Caki2 (cell line): ENCODE data around the gene ZNF414. TPM values are rescaled to one million over a fixed set of nuclear protein-coding genes. Genes with fewer than 3 reads are reported as not detected.
"Not testable (repeated sequence)": the region's sequence is repeated elsewhere in the genome, so short reads cannot be mapped to it uniquely, and the experiment has no call there.

Experiments
- DNase-seq: peaks from one replicate; pipeline ENCODE4 v3.0.0-alpha.2; 2015; ENCODE audit warnings: low read depth
- in situ Hi-C: cut with HindIII; loops from 2 replicates; pipeline ENCODE4 v1.10.0; 2016; ENCODE audit warnings: low sequenced_read_pairs, low pct_unique_long_range_greater_than_20kb, mixed read lengths
- total RNA-seq: library from RNA; depleted of rRNA; stranded (reverse); fragments of >200 nt; shearing (Covaris generic); gene quantifications from 2 replicates; pipeline ENCODE4 v1.2.3, GENCODE V29; 2014; ENCODE audit warnings: low replicate concordance; rRNA removed

ZNF414 gene, protein sequence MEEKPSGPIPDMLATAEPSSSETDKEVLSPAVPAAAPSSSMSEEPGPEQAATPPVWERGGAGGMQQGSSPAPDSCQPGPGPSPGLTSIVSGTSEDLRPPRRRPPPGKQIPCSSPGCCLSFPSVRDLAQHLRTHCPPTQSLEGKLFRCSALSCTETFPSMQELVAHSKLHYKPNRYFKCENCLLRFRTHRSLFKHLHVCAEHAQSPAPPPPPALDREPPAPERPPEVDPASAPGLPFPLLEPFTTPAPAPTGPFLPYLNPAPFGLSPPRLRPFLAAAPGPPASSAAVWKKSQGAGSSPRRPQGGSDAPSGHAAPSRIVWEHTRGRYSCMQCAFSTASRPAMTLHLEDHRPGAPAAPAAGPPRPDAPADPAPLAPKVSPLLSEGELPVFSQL
- total RNA-seq: 0.81 TPM in 1 of 2 replicates, not detected in the other

DNA sequence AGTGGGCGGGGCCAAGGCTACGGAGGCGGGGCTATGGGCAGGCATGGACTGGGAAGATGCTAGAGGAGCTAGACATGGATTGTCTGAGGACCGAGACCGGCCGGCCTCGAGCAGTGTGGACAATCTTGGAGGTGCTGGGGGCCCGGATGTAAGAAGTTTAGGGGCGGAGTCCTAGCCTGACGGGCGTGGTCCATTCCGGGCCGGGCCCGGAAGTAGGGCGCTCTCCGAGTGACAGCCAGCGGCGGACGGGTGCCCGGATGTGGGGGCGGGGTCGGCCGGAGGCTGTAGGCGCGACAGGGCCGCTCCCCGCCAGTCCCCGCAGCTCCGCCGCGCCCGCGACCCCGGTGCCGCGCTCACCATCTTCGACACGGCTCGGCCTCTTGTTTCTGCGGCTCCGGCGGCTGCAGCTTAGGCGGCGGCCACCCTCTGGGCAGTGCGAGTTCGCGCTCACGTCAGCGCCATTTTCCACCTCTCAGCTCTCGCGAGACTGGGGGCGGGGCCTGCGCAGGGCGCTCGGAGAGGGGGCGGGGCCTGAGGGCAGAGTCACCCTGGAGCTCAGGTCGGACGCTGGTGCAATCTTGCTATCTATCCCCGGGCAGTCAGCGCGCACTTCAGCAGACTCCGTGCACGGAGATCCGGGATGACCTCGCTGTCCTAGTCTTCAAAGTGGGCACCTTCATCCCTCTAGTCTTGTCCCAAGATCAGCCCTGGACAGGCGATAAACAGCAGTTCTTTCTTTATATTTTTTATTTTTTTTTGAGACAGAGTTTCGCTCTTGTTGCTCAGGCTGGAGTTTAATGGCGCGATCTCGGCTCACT lies at the start of gene ZNF414:
Gene ZNF414 (minus strand): TSS at position 481 of the 818 bp plus-strand sequence. CDS start 121 bp downstream, at position 360.
- in situ Hi-C loops: no loop called here
- peak; percentile 91 for DNase-seq

DNA sequence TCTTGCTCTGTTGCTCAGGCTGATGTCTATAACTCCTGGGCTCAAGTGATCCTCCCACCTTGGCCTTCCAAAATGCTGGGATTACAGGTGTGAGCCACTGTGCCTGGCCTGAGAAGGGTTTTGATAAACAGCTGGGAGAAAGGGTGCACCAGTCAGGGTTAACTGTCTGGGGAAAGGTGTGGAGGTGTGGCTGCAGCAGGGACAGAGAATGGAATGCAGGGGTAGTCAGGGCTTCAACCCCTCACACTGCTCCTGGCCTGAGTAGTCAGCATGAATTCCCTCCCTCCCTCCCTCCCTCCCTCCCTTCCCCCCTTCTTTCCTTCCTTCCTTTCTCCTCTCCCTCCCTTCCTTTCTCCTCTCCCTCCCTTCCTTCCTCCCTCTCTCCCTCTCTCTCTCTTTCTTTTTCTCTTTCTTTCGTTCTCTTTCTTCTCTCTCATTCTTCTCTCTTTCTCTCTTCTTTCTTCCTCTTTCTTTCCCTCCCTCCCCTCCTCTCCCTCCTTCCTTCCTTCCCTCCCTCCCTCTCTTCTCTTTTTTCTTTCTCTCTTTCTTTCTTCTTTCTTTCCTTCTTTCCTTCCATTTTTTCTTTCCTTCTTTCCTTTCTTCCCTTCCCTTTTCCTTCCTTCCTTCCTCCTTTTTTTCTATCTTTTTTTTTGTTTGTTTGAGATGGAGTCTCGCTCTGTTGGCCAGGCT lies 47.3 kb upstream of the ZNF414 start:
- in situ Hi-C loops: no loop called here
- peak; percentile 18 for DNase-seq

GRCh38 chr19:8558325-8558724 lies 44.4 kb upstream of the ZNF414 start:
- no peak for DNase-seq
- in situ Hi-C loops: no loop called here

DNA sequence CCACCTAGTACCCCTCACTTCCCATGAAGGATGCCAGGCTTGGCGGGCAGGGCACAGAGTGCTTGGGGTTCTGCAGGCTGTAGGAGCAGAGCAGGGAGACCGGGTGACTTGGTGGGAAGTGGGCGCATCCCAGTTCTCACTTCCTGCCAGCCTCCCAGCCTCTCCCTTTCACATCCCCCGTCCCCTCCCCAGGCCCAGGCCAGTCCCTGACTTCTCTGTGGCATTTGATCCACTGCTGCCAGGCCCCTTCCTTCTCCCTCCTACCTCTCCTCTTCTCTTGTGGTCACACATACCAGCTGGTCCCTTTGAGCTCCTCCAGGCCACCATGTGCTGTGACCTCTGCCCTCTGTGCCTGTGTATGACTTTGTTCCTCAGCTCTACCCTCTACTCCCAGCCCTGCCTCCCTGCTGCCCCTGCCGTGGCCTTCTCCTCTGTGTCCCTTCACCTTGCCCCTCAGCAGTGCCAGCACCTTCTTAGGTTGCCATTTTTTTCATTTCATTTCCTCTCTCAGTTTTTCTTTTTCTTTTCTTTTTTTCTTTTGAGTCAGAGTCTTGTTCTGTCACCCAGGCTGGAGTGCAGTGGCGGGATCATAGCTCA lies 43.8 kb upstream of the ZNF414 start:
- no peak for DNase-seq
- in situ Hi-C loops: no loop called here

DNA sequence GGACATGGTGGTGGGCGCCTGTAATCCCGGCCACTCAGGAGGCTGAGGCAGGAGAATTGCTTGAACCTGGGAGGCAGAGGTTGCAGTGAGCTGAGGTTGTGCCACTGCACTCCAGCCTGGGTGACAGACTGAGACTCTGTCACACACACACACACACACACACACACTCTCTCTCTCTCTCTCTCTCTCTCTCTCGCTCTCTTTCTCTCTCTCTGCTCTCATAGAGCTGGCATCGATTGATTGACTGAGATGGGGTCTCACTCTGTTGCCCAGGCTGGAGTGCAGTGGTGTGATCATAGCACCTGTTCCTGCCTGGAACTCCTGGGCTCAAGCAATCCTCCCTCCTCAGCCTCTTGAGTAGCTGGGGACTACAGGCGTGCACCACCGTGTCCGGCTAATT lies 39.8 kb upstream of the ZNF414 start:
- in situ Hi-C loops, DNase-seq: not testable (repeated sequence)

- DNase-seq: no peak
- in situ Hi-C loops: no loop called here
These were observed 38.8 kb upstream of the ZNF414 start for GRCh38 chr19:8552810-8553209.

DNA sequence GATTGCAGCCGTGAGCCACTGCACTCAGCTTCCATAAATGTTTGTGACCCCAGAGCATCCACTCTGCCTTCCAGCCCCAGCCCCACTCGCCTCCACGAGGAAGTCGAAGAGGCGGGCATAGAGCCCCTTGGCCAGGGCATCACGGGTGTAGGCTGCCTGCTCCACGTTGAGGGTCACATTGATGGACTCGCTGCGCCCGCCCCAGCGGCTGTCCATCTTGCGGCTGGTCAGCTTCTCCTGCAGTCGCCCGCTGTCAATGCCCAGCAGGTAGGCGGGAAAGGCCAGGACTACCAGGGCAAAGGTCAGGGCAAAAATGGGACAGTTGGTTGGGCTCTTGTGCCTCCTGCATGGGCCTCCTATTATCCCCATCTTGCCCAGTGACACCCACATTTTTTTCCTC lies 36.1 kb upstream of the ZNF414 start:
- DNase-seq: no peak
- in situ Hi-C loops: no loop called here

DNA sequence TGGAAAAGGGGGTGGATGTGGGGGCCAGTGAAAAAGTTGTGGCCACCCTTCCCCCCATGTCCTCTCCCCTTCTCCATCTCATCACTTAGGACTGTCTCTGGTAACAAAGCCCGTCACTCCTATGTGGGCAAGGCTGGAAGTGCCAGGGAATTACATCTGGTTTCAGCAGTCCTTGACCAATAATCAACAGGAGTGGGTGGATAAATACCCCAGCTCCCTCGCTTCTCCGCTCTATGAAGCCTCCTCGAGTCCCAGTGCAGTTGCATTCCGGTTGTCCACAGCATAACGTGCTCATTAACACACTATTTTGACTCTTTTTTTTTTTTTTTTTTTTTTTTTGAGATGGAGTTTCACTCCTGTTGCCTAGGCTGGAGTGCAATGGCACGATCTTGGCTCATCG lies 31.8 kb upstream of the ZNF414 start:
- in situ Hi-C loops: no loop called here
- no peak for DNase-seq

DNA sequence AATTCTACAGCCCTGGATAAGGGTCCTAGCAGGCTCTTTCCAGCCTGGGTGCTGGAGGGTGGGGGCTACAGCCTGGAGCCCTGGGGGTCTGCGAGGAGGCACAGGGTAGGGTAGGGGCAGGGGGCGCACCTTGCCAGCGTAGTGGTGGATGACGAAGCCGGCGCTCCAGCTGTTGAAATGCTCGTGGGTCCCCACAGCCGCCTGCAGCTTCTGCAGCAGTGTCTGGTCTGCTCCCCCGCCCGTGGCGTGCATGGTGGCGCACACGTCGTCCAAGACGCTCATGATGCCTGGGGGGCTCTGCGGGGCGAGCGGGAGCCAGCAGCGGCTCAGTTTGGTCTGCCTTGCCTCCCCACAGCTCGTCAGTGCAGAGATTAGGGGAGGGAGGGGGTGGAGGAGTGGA lies 30.2 kb upstream of the ZNF414 start:
- no peak for DNase-seq
- in situ Hi-C loops: no loop called here

DNA sequence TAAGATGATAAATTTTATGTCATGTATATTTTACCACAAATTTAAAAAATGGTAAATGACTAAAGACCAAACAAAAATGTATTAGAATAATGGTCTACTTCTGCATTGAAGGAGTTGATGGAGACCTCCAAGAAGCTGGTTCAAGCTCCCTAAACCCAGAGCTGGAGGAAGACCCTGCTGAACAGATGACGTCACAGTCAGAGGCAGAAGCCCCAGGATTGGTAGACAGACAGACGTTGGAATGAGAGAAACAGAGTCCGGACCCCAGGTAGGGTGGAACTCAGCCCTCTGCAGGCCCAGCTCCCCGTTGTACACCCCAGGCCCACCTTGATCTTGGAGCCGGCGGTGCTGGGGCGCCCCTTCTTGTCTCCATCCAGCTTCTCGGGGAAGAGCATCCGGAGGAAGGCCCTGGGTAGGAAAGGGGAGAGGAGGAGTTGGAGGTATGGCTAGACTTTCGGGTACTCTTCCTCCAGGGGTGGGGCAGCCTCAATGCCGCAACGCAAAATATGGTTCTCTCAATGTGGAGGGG lies 25.7 kb upstream of the ZNF414 start:
- in situ Hi-C loops: no loop called here
- DNase-seq: no peak

- in situ Hi-C loops: no loop called here
- no peak for DNase-seq
These were observed 23.1 kb upstream of the ZNF414 start for GRCh38 chr19:8537099-8537498.

- no peak for DNase-seq
- in situ Hi-C loops: no loop called here
These were observed 22.3 kb upstream of the ZNF414 start for GRCh38 chr19:8536282-8536681.

DNA sequence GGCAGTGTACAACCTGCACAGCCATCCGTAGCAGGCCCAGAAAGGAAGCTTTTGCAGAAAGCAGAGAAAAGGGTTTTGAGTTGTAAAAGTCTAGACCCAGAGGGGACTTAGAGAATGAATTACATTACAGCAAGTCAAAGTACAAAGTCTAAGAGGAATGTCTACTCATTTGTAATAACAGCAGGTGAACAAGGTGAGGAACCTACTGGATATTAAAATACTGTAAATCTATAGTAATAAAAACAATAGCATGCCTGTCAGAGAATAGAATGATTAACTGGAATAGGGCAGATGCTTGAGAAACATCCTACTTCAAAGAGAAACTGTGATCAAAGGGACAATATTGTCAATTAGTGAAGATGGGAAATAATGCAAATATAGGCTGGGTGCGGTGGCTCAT lies 18.3 kb upstream of the ZNF414 start:
- in situ Hi-C loops: no loop called here
- no peak for DNase-seq

DNA sequence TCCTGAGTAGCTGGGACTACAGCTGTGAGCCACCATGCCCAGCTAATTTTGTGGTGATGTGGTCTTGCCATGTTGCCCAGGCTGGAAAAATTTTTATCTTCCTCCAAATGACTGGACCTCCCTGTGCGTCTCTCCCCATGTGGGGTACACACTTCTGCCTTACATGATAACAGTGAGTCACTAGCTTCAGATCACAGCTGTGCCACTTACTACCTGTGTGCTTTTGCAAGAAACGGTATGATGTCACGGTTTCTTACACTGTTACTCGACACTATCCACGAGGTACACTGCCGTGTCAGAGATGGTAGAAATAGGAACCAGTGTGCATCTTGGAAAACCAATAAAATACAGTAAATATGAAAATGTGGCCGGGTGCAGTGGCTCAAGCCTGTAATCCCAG lies 17.5 kb upstream of the ZNF414 start:
- in situ Hi-C loops: no loop called here
- DNase-seq: no peak

DNA sequence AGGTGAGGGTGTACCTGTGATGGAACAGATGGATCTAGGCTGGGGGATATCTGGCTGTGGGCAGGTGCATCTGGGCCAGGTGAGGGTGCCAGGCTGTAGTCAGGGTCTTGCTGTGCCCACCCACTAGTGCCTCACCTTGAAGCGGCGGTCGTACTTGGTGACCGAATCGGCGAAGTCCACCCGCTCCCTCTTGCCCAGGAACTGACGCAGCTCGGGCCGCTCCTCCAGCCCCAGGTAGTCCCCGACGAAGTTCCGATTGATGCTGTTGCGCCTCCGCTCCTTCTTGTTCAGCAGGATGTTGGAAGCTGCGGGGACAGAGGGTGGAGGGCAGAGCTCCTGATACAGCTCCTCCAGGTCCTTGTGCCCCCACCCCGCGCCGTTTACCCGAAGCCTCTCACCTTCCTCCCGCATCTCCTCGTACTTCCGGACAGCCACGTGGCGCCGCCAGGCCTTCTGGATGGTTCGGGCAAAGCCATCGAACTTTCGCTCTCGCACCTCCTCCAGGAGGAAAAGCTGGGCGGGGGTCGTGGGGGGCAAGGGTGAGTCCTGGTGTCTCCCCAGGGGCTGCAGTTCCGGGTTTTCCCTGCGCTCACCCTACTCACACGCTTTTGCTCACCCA lies 16.2 kb upstream of the ZNF414 start:
- DNase-seq: no peak
- in situ Hi-C loops: no loop called here

GRCh38 chr19:8529369-8530006 lies 15.5 kb upstream of the ZNF414 start:
- in situ Hi-C loops: no loop called here
- no peak for DNase-seq

DNA sequence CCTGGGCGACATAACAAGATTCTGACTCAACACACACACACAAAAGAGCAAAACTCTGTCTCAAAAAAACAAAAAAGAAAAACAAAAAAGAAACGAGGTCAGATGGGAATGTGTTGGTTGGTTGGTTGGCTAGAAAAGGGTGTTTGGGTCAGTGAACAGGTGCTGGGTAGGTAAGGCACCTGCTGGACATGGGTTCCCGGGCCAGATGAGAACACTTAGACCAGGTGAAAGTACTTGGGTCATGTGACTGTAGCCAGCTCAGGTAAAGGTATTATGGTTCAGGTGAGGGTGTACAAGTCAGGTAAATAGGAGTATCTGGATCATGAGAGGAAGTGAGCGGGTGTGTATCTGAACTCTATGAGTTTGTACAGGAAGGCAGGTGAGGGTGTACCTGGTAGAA lies 14.5 kb upstream of the ZNF414 start:
- in situ Hi-C loops: no loop called here

More for the DNA sequence above, 14.5 kb upstream of the ZNF414 start:
- DNase-seq: no peak
